HepG2 (cell line): ENCODE results near the gene CD300A. TPM values are rescaled to one million over a fixed set of nuclear protein-coding genes. Genes with fewer than 3 reads are reported as not detected.
A peak's percentile ranks its signal among the peaks of the same experiment; 100 is the strongest.

Experiments used
- CAMTA2 ChIP-seq: sonication (generic); formaldehyde crosslinking; IDR thresholded peaks from 2 replicates; pipeline ENCODE4 v1.4.0; 2020; ENCODE audit warnings: mild to moderate bottlenecking, missing genetic modification reagents, borderline replicate concordance
- DR1 ChIP-seq: sonication (generic); formaldehyde crosslinking; IDR thresholded peaks from 2 replicates; pipeline ENCODE4 v1.8.0; 2021; ENCODE audit warnings: mild to moderate bottlenecking, missing genetic modification reagents, inconsistent platforms
- DRAP1 ChIP-seq: IDR thresholded peaks from 2 replicates; pipeline ENCODE4 v1.6.1; 2016; ENCODE audit warnings: missing genetic modification reagents, missing compliant biosample characterization
- ELF3 ChIP-seq: IDR thresholded peaks from 2 replicates; pipeline ENCODE4 v1.6.1; 2016; ENCODE audit warnings: missing genetic modification reagents, missing compliant biosample characterization
- GLI4 ChIP-seq: sonication (generic); formaldehyde crosslinking; IDR thresholded peaks from 2 replicates; pipeline ENCODE4 v1.5.1; 2020; ENCODE audit warnings: missing genetic modification reagents, mild to moderate bottlenecking, moderate library complexity, borderline replicate concordance
- JUN ChIP-seq: sonication (generic); formaldehyde crosslinking; IDR thresholded peaks from 2 replicates; pipeline ENCODE4 v1.4.0; 2020; ENCODE audit warnings: mild to moderate bottlenecking, missing genetic modification reagents
- POLR2A ChIP-seq, 2 experiments: IDR thresholded peaks; 2 replicates each; pipeline ENCODE4 v1.6.1; 2011; ENCODE audit warnings: low read depth in 2 of 2, low read length in 2 of 2, mild to moderate bottlenecking in 1 of 2, moderate library complexity in 1 of 2; ENCODE audit not compliant: insufficient read depth in 1 of 2
- TEAD3 ChIP-seq: optimal IDR thresholded peaks from 2 replicates; pipeline ENCODE3; 2016; ENCODE audit warnings: borderline replicate concordance
- THAP8 ChIP-seq: sonication (generic); formaldehyde crosslinking; IDR thresholded peaks from 2 replicates; pipeline ENCODE4 v1.5.1; 2020; ENCODE audit warnings: missing genetic modification reagents, mild to moderate bottlenecking, borderline replicate concordance
- TOE1 ChIP-seq: sonication (generic); formaldehyde crosslinking; IDR thresholded peaks from 2 replicates; pipeline ENCODE4 v1.4.0; 2020; ENCODE audit warnings: mild to moderate bottlenecking, missing genetic modification reagents
- U2AF1 ChIP-seq: fragments of 200-400 bp; formaldehyde crosslinking; optimal IDR thresholded peaks from 2 replicates; pipeline ENCODE3; 2017; ENCODE audit warnings: mild to moderate bottlenecking, low read depth, low read length
- U2AF2 ChIP-seq: fragments of 200-400 bp; formaldehyde crosslinking; IDR thresholded peaks from 2 replicates; pipeline ENCODE4 v1.6.1; 2017; ENCODE audit warnings: low read depth, mild to moderate bottlenecking, low read length
- ZKSCAN5 ChIP-seq: sonication (generic); formaldehyde crosslinking; IDR thresholded peaks from 2 replicates; pipeline ENCODE4 v1.5.1; 2020; ENCODE audit warnings: mild to moderate bottlenecking, missing genetic modification reagents
- ZNF30 ChIP-seq: sonication (generic); formaldehyde crosslinking; IDR thresholded peaks from 2 replicates; pipeline ENCODE4 v1.5.0; 2020; ENCODE audit warnings: mild to moderate bottlenecking, missing genetic modification reagents
- ZNF598 ChIP-seq: sonication (generic); formaldehyde crosslinking; IDR thresholded peaks from 2 replicates; pipeline ENCODE4 v1.5.1; 2020; ENCODE audit warnings: mild to moderate bottlenecking, missing genetic modification reagents, borderline replicate concordance
- ZNF75D ChIP-seq: sonication (generic); formaldehyde crosslinking; IDR thresholded peaks from 2 replicates; pipeline ENCODE4 v1.8.1; 2023; ENCODE audit warnings: missing genetic modification reagents, mild to moderate bottlenecking, borderline replicate concordance
- ZNF768 ChIP-seq: sonication (generic); formaldehyde crosslinking; IDR thresholded peaks from 2 replicates; pipeline ENCODE4 v1.4.0; 2020; ENCODE audit warnings: missing genetic modification reagents
- polyA plus RNA-seq, 8 experiments: library from polyadenylated mRNA; depleted of rRNA in 3 of 8; stranded (reverse) in 7 of 8; unstranded in 1 of 8; fragments of >200 nt; fragmentation: Illumina TruSeq in 4 of 8; extraction: Trizol in 4 of 8; gene quantifications; 2 replicates each; pipeline versions ENCODE4 v1.2.1 to v1.2.3, GENCODE V29; 2011 to 2016; ENCODE audit warnings: low read depth in 4 of 8, missing spikeins in 1 of 8, mixed read lengths in 1 of 8; ENCODE audit not compliant: insufficient read depth in 1 of 8
- total RNA-seq, 5 experiments: library from RNA; depleted of rRNA; stranded (reverse); fragments of >200 nt; fragmentation: Illumina TruSeq; extraction: Trizol; gene quantifications; 2 replicates each; pipeline ENCODE4 v1.2.3, GENCODE V29; 2016; ENCODE audit warnings: low read depth in 1 of 5
- TF ChIP-seq, protein P1 (sequence below): sonication (generic); formaldehyde crosslinking; IDR thresholded peaks from 2 replicates; pipeline ENCODE4 v1.4.0; 2020; ENCODE audit warnings: missing genetic modification reagents
- TF ChIP-seq, protein P2 (sequence below): sonication (generic); formaldehyde crosslinking; IDR thresholded peaks from 2 replicates; pipeline ENCODE4 v1.4.0; 2020; ENCODE audit warnings: missing genetic modification reagents
- TF ChIP-seq, protein P3 (sequence below): IDR thresholded peaks from 2 replicates; pipeline ENCODE4 v1.6.1; 2016; ENCODE audit warnings: control low read depth

CD300A gene
- total and polyA plus RNA-seq, 2 of the 13 experiments (the other 11 are each of a cell fraction or from before 2014, with no cell fraction given): not detected

- TF ChIP-seq U2AF2 (no peak), TOE1 (CRISPR knock-in tag) (no peak), THAP8 (CRISPR knock-in tag) (no peak), ZNF75D (no peak), POLR2A (IDR thresholded peaks at IDR 0.05; ENCODE audit: insufficient read depth in 1 of 2, low read depth in 2 of 2, low read length in 2 of 2) (peak; percentile 25 to 56; a peak in 2 of 4 replicates), GLI4 (CRISPR knock-in tag) (no peak), ZNF768 (no peak), ZKSCAN5 (CRISPR knock-in tag) (no peak), U2AF1 (no peak), TEAD3 (CRISPR knock-in tag) (peak; percentile 73), ZNF30 (CRISPR knock-in tag) (no peak), DRAP1 (CRISPR knock-in tag) (no peak), JUN (CRISPR knock-in tag) (no peak), CAMTA2 (CRISPR knock-in tag) (no peak), ELF3 (CRISPR knock-in tag) (no peak), DR1 (CRISPR knock-in tag) (no peak), ZNF598 (CRISPR knock-in tag) (no peak)
- TF ChIP-seq, protein P1, sequence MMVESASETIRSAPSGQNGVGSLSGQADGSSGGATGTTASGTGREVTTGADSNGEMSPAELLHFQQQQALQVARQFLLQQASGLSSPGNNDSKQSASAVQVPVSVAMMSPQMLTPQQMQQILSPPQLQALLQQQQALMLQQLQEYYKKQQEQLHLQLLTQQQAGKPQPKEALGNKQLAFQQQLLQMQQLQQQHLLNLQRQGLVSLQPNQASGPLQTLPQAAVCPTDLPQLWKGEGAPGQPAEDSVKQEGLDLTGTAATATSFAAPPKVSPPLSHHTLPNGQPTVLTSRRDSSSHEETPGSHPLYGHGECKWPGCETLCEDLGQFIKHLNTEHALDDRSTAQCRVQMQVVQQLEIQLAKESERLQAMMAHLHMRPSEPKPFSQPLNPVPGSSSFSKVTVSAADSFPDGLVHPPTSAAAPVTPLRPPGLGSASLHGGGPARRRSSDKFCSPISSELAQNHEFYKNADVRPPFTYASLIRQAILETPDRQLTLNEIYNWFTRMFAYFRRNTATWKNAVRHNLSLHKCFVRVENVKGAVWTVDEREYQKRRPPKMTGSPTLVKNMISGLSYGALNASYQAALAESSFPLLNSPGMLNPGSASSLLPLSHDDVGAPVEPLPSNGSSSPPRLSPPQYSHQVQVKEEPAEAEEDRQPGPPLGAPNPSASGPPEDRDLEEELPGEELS: peak; percentile 50; the same call in 1 of the 2 replicates
- TF ChIP-seq, protein P2, sequence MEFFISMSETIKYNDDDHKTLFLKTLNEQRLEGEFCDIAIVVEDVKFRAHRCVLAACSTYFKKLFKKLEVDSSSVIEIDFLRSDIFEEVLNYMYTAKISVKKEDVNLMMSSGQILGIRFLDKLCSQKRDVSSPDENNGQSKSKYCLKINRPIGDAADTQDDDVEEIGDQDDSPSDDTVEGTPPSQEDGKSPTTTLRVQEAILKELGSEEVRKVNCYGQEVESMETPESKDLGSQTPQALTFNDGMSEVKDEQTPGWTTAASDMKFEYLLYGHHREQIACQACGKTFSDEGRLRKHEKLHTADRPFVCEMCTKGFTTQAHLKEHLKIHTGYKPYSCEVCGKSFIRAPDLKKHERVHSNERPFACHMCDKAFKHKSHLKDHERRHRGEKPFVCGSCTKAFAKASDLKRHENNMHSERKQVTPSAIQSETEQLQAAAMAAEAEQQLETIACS (CRISPR knock-in tag): no peak
- TF ChIP-seq, protein P3, sequence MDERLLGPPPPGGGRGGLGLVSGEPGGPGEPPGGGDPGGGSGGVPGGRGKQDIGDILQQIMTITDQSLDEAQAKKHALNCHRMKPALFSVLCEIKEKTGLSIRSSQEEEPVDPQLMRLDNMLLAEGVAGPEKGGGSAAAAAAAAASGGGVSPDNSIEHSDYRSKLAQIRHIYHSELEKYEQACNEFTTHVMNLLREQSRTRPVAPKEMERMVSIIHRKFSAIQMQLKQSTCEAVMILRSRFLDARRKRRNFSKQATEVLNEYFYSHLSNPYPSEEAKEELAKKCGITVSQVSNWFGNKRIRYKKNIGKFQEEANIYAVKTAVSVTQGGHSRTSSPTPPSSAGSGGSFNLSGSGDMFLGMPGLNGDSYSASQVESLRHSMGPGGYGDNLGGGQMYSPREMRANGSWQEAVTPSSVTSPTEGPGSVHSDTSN (CRISPR knock-in tag): no peak
Observed at GRCh38 chr17:74435775-74436359, 30.6 kb upstream of the CD300A start (continued).
